PFSK-1 (cell line): ENCODE results near the gene PPM1L.

Source experiments
- FOXP2 ChIP-seq: optimal IDR thresholded peaks from 2 replicates; pipeline ENCODE3; 2011; ENCODE audit warnings: borderline replicate concordance, control low read depth, inconsistent platforms; ENCODE audit not compliant: insufficient read depth; ENCODE audit errors: extremely low read length, extremely low read depth
- POLR2AphosphoS5 ChIP-seq: IDR thresholded peaks from 2 replicates; pipeline ENCODE4 v1.6.1; 2012; ENCODE audit warnings: low read depth, mild to moderate bottlenecking, control low read depth, low read length, moderate library complexity
- SIN3A ChIP-seq: IDR thresholded peaks from 2 replicates; pipeline ENCODE4 v1.6.1; 2012; ENCODE audit warnings: mild to moderate bottlenecking, low read length, moderate library complexity, borderline replicate concordance; ENCODE audit not compliant: insufficient read depth
- TAF1 ChIP-seq: IDR thresholded peaks from 2 replicates; pipeline ENCODE4 v1.6.1; 2012; ENCODE audit warnings: low read length, control low read depth, borderline replicate concordance; ENCODE audit not compliant: insufficient read depth
- TF ChIP-seq, protein P1 (sequence below), 2 experiments: IDR thresholded peaks; 2 replicates each; pipeline versions ENCODE4 v1.6.1 to v1.8.0; 2011 to 2012; ENCODE audit warnings: low read depth in 2 of 2, low read length in 2 of 2, control low read depth in 1 of 2, inconsistent platforms in 1 of 2, mild to moderate bottlenecking in 1 of 2, moderate library complexity in 1 of 2; ENCODE audit not compliant: insufficient read depth in 1 of 2

The PPM1L gene

DNA sequence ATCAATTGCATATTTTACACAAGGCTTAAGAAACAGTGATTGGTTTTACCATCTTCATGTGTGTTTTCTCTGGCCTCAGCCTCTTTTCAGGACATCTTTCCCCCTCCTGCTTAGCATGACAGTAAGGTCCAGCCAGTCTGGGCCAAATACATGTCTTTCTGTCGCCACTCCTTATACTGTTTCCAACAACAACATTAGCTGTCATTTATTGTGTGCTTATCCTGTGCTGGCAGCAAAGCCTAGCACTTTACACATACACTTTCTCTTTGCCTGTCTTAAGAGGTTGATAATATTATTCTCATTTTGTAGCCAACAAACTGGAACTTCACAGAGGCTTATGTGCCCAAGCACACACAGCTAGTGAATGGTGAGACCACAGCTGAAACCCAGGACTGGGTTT, 311.3 kb downstream of the PPM1L start:
- no peak for TF ChIP-seq SIN3A
- no peak for TF ChIP-seq FOXP2
- no peak for TF ChIP-seq TAF1
- TF ChIP-seq, protein P1, sequence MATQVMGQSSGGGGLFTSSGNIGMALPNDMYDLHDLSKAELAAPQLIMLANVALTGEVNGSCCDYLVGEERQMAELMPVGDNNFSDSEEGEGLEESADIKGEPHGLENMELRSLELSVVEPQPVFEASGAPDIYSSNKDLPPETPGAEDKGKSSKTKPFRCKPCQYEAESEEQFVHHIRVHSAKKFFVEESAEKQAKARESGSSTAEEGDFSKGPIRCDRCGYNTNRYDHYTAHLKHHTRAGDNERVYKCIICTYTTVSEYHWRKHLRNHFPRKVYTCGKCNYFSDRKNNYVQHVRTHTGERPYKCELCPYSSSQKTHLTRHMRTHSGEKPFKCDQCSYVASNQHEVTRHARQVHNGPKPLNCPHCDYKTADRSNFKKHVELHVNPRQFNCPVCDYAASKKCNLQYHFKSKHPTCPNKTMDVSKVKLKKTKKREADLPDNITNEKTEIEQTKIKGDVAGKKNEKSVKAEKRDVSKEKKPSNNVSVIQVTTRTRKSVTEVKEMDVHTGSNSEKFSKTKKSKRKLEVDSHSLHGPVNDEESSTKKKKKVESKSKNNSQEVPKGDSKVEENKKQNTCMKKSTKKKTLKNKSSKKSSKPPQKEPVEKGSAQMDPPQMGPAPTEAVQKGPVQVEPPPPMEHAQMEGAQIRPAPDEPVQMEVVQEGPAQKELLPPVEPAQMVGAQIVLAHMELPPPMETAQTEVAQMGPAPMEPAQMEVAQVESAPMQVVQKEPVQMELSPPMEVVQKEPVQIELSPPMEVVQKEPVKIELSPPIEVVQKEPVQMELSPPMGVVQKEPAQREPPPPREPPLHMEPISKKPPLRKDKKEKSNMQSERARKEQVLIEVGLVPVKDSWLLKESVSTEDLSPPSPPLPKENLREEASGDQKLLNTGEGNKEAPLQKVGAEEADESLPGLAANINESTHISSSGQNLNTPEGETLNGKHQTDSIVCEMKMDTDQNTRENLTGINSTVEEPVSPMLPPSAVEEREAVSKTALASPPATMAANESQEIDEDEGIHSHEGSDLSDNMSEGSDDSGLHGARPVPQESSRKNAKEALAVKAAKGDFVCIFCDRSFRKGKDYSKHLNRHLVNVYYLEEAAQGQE (IDR thresholded peaks at IDR 0.05; ENCODE audit: insufficient read depth in 1 of 2, low read depth in 2 of 2, low read length in 2 of 2), result no peak
- TF ChIP-seq POLR2AphosphoS5, result no peak

DNA sequence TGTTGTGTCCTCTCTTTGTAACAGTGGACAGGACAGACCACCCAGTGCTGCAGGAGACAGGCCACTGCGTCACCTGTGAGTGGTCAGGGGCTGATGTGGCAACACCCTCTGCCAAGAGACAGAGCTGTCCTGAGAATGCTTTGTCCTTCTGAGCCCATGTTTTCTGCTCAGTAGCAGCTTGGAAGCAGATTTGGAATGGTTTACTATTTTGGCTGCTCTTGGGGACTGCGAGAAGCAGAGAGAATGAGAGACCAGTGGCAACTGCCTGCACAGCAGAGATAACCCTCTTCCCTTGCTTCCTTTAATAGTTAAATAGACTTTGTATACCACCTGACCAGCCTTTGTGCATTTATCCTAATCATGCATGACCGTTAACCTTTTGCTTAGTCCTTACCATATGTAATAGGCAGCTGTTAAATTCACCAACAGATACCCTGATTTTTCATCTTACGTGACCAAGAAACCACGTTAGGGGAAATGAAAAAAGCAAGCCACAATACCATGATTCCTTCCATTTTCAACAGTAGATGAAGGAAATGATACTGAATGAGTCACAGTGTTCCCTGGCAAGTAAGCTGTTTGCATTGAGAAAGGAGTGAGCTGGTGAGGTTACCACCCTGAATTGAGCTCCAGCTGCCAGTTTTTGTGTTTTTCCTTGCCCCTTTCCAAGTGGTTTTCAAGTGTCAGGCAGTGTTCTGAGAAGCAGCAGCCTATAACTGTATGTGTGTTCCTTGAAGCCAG, 313.6 kb downstream of the PPM1L start:
- no peak for TF ChIP-seq SIN3A
- no peak for TF ChIP-seq FOXP2
- no peak for TF ChIP-seq POLR2AphosphoS5
- TF ChIP-seq, protein P1 (IDR thresholded peaks at IDR 0.05; ENCODE audit: insufficient read depth in 1 of 2, low read depth in 2 of 2, low read length in 2 of 2), result no peak
- TF ChIP-seq TAF1, result no peak

DNA sequence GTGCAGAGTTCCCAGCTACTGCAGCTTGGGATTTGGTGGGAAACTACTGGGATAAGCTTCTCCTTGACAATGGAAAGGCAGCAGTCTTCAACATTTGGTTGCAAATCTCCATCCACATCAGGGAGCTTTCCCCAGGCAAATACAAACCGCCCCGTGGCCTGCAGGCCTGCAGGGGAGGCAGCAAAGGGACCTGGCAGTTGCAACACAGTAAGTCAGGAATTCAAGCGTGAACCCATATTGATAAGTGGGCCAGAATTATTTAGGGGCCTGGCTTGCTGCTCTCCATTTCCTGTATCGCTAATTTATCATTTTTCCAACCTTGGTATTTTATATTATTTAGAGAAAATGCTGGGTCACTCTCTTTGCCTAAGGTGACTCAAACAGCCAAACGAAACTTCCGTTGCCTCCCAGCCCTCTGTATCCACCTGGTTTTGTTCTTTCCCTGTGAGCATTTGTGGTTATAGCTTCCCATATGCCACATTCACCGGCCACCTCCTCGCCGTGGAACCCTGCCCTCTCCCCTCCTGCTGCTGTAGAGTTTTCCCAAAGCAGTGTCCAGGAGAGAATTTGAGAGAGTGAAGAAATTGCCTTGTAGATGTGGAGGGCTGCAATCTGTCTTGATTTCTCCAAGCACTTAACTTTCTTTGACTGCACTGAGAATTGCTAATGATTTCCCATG, 314.4 kb downstream of the PPM1L start:
- TF ChIP-seq FOXP2 (no peak), TAF1 (no peak), SIN3A (no peak), POLR2AphosphoS5 (no peak)
- TF ChIP-seq, protein P1 (IDR thresholded peaks at IDR 0.05; ENCODE audit: insufficient read depth in 1 of 2, low read depth in 2 of 2, low read length in 2 of 2), result no peak

DNA sequence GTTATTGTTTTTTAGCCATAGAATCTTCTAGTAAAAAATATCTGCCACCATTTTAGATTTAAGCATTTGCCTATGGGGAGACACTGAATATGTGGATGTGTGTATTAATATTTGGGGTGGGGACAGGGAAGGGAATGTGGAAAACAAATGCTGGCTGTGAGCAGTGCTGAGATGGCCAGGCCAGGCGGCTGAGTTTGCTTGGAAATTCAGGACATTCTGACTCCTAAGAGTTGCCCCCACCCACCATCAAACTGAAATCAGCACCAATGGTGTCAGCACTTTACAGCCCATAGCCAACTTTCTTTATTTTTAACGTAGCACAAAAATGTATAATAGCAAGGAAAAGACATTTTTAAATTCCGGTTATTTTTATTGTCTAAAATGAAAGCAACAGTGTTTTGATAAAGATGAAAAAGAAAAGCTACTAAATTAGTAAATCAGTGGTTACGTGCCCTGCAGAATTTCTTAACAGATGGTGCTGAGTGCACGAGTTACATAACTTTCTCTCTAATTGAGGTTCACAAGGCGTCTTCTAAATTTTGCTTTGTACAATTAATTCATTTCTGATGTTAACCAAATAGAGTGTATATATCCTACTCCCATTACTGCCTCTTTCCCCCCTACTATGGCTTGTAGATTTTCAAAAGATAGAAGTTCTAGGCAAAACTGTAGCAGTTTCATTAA, 315.1 kb downstream of the PPM1L start:
- TF ChIP-seq SIN3A (no peak), TAF1 (no peak), FOXP2 (no peak), POLR2AphosphoS5 (no peak)
- TF ChIP-seq, protein P1 (IDR thresholded peaks at IDR 0.05; ENCODE audit: insufficient read depth in 1 of 2, low read depth in 2 of 2, low read length in 2 of 2), result no peak
